RPMI7951 (cell line): ENCODE data around the gene IL2RG. TPM values are rescaled to one million over a fixed set of nuclear protein-coding genes. Genes with fewer than 3 reads are reported as not detected.
A peak's percentile ranks its signal among the peaks of the same experiment; 100 is the strongest.

Experiments
- DNase-seq: peaks from one replicate; pipeline ENCODE4 v3.0.0-alpha.2; 2012; ENCODE audit warnings: low read depth
- total RNA-seq: library from RNA; depleted of rRNA; stranded (reverse); fragments of >200 nt; shearing (Covaris generic); gene quantifications from 2 replicates; pipeline ENCODE4 v1.2.3, GENCODE V29; 2014; rRNA removed

IL2RG gene
- not detected in 2 replicates for total RNA-seq

DNA sequence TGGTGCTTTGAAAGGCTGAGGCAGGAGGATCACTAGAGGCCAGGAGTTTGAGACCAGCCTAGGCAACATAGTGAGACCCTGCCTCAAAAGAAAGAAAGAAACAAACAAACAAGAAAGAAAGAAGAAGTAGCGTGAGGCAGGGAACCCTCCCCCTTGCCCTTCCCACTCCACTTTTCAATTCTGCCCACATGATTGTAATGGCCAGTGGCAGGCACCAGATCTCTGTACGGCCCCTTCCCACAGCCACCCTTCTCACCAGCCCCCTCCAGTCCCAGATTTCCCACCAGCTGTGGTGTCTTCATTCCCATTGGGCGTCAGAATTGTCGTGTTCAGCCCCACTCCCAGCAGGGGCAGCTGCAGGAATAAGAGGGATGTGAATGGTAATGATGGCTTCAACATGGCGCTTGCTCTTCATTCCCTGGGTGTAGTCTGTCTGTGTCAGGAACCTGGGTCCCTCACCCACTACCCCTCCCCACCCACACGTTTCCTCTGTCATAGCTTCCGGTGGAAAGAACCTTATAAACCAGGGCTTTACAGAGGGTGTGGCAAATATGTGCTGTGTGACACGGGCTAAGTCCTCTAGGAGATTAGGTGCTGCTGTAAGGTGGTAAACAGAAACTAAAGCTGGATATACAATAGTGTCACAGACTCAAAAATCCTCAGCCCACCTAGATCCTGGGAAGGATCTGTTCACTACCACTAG, at the start of gene IL2RG:
Gene IL2RG (minus strand): TSS at position 437 of the 703 bp plus-strand sequence. CDS start 38 bp downstream, at position 399.
- no peak for DNase-seq

DNA sequence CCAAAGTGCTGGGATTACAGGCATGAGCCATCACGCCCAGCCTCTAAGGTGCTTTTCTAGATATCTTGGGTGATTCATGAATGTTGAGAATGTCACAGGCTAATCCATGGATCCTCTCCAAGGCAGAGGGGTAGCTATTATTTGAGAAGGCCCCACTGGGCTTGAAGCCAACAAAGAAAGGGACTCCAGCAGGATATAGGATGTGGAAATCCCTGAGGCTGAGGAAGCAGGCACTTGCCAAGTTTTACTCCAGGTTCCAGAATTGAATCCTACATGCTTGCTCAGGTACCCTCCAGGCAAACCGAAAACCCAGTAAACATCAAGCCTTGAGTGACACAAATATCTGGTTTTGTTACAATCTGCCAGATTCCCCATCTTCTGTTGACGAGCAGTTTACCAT, 49.1 kb upstream of the IL2RG start:
- no peak for DNase-seq

DNA sequence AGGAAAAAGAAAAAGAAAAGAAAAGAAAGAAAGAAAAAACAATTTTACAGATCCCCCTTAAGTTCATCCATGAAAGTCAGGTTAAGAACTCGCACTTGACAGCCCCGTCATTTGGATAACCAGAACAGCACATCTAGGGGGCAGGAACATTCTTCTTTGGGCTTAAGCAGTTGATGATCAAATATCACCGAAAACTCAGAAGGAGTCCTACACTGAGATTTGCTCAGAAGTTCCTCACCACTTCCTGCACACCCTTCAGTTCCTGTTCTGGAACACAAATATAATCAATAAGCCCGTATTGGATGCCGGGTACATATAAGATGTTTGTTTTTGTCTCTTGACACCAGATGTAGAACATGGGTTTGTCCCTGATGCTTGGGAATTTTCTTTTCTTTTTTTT, 48.0 kb upstream of the IL2RG start:
- DNase-seq = no peak

DNA sequence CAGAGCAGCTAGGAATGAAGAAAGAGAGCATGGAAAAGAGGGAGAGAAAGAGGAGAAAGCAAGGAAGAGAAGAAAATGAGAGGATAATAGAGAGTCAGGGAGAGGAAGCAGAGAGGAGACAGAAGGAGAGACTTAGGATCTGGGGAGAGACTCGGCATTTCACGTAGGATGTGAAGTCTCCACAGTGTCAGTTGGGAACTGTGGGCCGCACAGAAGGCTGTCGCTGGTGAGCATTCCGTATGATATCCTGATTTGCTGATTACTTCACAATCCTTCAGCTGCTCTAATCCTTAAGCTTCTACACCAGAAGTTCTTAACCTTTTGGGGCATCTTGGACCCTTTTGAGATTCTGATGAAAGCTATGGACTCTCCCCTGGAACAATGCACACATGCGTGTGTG, 47.2 kb upstream of the IL2RG start:
- no peak for DNase-seq

DNA sequence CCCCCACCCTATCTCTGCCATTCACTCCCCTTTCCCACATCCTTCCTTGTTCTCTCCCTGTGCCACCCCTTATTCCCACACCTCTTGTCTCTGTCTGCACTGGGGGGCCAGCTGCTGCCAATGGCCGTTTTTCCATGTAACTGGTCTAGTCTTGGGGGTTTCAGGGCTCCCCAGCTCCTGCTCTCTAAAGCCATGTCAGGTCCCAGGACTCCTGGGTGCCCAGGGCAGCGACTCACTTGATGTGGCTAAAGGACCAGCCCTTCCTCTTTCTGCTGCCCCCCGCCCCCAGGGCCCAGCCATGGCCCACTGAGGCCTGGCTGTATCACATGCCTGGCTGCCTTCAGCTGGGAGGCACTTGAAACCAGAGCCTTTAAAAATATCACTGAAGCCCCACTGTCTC, 43.3 kb upstream of the IL2RG start:
- DNase-seq = no peak

DNA sequence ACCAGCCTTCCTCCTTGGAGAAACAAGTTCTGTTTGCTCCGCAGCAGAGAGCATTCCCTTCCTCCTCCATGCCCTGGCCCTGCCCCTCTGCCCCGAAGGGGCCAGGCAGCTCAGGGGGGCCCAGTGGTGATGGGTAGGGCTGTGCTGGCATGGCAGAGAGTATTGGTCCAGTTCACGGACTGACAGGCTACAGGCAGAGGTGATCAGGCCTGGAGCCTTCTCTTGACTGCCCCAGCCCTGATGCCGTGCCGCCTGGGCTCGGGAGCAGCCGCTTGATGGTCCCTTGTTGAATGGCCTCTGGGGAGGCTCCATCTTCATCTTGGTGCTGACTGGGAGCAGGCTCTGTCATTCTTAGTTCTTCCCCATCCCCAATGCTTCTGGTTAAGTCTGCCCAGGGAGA, 42.8 kb upstream of the IL2RG start:
- no peak for DNase-seq

DNA sequence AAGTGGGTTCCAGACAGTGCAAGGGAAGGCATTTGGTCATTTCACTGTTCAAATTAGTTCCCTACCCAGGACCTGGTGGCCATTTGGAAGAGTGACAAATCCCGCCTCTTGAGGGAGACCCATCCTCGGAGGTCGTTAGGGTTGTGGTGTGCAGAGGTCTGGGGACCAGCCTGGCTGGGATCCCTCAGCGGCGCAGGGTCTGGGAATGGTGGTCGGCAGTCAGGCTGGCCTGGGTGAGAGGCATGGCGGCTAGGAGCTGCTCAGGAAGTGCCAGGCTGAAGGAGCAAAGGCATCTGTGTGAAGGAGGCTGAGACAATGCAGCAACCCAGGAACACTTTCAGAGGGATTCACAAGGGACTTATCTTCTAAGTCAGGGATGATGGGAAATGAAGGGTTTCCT, 40.0 kb upstream of the IL2RG start:
- no peak for DNase-seq

DNA sequence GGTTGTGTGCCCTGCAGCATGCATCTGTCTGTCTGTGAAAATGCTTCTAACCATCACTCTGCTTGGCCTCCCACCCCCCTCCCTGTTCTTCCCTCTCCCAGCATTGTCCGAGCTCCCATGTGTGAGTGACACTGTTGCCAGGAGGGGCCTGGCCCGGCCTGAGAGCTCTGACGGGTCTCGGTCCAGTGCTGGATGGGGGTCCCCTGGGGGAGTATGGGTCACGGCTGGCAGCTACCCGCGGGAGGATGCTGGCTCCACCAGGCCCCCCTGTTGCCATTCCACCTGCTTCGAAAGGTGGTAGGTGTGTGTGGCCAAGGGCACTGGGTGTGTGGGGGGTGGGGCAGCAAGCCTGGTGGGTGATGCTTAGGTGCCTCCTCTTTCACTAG, 36.9 kb upstream of the IL2RG start:
- DNase-seq = no peak

DNA sequence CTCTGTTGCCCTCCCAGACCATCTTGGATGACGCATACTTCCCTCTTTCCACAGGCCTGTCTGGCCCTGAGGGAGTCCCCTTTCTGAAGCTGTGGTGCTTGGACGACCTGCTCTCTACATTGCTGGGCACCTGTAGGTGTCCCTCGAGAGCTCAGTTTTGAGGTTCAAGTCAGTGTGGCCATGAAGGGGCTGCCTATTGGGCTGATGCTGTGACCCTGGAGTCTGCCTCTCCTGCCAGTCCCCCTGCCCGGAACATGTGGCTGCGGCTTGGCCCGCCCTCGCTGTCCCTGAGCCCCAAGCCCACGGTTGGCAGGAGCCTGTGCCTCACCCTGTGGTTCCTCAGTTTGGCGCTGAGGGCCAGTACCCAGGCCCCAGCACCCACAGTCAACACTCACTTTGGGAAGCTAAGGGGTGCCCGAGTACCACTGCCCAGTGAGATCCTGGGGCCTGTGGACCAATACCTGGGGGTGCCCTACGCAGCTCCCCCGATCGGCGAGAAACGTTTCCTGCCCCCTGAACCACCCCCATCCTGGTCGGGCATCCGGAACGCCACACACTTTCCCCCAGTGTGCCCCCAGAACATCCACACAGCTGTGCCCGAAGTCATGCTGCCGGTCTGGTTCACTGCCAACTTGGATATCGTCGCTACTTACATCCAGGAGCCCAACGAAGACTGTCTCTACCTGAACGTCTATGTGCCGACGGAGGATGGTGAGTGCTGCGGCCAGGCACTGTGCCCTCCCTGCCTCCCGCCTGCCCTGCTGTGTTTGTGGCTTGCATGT, 36.3 kb upstream of the IL2RG start:
- DNase-seq = no peak

DNA sequence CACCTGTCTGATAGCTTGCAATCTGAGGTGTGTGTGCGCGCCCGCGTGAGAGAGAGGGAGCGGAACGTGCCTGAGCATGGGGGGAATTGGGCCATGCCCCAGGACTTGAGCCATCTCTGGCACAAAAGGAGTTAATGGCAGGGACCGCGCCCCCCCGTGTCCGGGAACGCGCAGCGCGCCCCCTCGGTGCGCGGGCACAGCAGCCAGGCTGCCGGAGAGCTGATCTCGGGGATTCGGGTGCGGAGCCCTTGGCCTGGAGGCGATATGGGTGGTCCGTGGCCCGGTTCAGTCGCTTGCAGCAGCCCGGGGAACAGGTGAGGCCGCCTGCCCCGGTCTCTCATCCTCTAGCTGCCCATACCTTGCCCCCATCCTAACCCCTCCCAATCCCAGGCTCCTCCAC, 33.3 kb upstream of the IL2RG start, which contains the start of gene NLGN3:
Gene NLGN3 (plus strand): TSS at position 191 of the 400 bp plus-strand sequence. CDS start 2,909 bp downstream, outside the sequence.
- DNase-seq = no peak

DNA sequence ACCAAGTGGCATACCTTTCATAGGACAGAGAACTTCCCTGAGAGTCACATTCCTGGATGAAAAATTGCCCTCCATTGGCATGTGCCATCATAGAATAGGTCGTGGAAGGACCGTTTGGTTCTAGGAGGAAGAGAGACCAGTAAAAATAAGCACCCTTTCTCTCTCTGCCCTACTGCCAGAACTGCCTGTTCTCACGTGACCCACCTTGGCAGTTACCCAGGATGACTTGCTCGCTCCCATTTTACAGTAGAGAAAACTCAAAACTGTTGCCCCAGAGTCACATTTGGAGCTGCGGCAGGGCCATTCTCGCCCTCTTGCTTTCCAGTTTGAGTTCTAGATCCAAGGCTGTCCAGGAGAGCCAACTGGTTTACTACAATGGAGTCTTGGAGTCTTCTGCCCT, 32.1 kb upstream of the IL2RG start:
- no peak for DNase-seq

DNA sequence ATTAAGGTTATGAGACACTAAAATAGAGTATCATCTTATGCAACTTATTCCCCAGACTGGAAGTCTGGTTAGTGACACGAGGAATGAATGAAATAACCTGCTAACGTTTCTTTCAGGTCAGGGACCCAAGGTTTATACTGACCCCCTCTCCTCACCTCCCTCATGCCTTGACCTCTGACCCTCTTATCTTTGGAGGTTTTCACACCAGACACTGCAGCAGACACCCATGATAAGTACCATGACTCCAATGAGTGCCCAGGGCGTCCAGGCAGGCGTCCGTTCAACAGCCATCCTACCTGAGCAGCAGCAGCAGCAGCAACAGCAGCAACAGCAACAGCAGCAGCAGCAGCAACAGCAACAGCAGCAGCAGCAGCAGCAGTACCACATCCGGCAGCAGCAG, 29.1 kb upstream of the IL2RG start:
- no peak for DNase-seq

DNA sequence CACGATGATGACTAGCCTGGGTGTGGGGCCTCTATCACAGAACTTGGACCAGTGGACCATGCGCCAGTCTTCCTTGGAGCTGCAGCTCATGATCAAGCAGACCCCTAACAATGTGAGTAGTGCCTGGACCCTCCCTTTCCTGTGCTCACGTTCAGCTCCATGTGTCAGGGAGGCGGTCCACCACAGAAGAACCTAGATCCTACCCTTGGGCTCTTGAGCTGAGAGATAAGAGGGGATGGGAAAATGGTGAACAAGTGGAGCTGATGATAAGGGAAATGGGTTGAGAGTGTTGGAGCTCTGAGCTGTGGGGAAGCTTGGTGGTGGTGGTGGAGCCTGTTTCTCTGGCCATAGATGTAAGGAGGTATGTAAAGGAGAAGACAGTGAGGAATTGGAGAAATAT, 20.1 kb upstream of the IL2RG start:
- DNase-seq = no peak

DNA sequence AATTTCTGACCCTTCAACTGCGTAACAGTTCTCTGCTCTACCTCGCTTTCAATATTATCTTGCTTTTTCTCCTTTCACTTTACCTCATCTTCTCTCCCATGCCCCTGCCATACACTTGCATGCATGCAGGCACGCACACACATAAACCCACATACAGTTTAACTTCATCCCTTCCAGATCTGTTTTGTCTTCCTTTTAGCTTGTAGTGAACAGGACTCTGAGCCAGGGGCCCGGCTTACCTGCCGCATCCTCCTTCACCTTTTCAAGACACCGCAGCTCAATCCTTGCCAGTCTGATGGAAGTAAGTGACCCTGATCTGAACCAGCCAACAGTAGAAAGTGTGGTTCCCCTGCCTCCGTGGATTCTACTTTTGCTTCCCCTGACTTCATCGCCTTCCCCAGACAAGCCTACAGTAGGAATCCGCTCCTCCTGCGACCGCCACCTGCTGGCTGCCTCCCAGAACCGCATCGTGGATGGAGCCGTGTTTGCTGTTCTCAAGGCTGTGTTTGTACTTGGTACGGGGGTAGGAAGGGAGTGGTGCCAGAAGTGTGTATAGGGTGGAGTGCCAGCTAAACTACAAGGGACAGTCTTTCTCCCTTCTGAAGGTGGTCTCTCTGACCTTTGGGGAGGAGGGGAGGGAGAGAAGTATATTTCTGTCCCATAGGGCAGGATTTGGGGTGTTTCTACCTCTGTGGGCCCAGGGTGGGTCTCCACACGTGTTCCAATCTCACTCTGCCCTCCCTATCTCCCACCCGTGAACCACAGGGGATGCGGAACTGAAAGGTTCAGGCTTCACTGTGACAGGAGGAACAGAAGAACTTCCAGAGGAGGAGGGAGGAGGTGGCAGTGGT, 17.8 kb upstream of the IL2RG start:
- DNase-seq = peak; percentile 50

DNA sequence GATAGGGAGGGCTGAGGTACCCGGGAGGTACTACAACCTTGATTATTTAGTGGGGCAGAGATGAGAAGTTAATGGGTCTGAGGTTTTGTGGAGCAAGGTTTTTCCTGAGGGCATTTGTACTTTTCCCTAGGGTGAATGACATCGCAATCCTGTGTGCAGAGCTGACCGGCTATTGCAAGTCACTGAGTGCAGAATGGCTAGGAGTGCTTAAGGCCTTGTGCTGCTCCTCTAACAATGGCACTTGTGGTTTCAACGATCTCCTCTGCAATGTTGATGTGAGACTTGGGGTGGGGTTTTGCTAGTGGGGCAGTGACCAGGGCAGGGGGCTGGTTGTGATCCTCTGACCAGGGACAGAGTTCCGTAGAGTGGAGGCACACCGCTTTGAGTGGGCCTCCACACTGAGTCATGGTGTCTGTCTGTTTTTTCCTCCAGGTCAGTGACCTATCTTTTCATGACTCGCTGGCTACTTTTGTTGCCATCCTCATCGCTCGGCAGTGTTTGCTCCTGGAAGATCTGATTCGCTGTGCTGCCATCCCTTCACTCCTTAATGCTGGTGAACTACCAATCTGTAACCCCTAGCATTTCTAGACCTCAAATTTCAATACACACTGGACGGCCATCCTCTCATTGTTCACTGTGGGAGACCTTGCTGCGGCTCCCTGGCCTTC, 16.9 kb upstream of the IL2RG start:
- peak; percentile 41 for DNase-seq

DNA sequence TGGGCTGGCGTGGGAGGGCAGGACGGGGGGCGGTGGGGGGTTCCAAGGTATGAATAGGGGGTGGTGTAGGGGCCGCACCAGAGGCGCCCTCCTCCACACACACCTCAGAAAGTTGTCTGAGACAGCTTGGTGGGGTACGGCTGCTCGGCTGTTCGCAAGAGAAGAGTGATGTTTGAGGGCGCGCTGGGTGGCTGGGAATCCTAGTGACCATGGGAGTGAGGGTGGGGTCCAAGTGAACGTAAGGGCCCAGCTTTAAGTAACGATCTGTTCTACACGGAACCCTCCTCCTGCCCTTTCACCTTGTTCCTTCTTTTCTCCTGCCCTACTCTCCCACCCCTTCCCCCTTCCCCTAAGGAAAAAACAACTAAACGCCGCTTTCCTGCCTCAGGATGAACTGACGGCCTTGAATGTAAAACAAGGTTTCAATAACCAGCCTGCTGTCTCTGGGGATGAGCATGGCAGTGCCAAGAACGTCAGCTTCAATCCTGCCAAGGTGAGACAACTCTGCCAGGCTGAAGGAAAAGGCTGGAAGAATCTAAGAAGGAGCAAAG, 7.7 kb upstream of the IL2RG start:
- DNase-seq = peak; percentile 5

DNA sequence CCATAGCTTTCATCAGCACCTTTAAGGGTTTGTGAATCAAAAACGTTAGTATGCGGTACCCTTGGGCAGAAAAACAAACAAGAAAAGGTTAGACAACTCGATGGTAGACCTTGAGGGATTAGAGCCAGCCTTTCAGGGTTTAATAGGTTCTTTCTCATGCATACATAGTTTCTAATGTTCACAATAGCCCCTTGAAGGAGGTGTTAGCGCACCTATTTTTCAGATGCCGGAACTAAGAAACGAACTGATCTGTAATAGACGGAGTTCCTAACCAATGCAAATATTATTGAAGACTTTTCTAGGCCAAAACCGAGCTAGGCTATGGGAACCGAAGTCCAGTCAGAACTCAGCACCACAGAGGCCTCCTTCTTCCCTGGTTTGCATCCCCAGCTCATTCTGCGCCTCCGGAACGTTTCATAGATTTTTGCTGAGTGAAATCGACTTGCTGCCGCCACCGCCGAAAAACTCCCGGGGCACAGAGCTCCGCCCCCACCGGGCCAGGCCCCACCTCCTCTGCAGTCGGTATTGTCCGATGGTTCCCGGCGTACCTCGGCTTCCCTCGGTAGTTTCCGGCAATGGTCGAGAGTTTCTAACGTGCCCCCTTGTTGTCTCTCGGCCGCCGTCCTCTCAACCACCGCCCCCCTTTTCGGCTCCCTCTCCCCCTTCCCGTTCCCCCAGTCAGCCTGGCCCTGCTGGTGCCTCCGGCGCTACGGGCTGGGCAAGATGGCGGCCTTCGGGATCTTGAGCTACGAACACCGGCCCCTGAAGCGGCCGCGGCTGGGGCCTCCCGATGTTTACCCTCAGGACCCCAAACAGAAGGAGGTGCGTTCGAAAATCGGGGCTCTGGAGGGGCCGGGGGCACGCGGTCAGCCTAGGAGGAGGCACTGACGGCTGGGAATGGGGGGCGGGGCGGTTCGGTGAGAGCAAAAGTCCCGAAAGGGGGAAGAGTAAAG, 6.9 kb upstream of the IL2RG start, which contains the start of gene MED12:
Gene MED12 (plus strand): TSS at position 565 of the 953 bp plus-strand sequence. CDS start 159 bp downstream, at position 724.
- peak; percentile 76 for DNase-seq

DNA sequence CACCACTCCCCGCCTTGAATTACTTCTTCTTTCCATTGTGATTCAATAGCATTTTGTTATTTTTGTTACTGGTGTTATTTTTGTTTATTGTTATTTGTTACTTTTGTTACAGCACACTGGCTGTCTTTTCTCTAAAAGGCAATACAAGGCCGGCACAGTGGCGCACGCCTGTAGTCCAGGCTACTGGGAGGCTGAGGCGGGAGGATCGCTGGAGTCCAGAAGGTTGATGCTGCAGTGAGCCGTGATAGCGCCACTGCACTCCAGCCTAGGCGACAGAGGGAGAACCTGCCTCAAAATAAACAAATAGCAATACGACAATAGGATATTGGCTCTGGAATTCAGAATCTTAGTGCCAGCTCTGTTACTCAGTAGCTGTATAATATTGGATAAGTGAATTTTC, 6.0 kb upstream of the IL2RG start:
- no peak for DNase-seq

DNA sequence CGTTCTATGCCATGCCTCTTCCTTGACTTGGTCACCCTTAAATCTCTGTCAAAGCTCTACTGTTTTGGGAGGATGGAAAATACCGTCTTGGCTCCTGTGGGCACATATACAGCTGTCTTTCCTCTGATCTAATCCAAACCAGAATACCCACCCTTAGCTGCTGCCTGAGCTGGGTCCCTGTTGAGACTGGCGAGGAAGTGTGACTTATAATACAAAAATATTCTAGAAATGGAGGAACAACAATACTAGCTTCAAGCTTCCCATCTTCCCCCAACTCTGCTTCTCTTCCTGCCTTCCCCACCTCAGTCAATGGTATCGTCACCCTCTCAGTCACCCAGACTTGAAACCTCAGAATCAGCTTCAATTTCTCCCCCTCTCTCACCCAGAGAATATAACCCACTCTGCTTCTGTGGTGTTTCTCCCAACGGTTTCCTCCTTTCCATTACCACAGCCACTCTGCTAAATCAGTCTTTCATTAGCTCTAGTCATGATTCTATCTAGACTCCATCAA, 599 bp upstream of the IL2RG start:
- DNase-seq = no peak

DNA sequence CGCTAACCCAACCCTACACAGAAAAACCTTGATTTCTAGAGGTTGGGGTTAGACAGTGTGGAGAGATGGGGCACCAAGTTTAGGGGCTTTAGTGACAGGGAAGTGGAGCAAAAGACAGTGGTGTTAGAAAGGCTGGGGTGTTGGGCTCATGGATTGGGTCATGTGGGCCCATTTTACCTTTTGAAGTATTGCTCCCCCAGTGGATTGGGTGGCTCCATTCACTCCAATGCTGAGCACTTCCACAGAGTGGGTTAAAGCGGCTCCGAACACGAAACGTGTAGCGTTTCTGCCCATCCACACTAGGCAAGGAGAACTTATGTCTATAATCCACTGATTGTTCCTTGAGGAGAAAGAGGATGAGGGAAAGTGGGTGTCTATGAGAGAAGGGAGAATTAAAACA, 2.3 kb downstream of the IL2RG start:
- DNase-seq = no peak
